NCI-H2171 treated with DMSO at 0.1 percent for 48 hours (cell line): ENCODE results near the gene MACROH2A2.
"Not testable (repeated sequence)": the region's sequence is repeated elsewhere in the genome, so short reads cannot be mapped to it uniquely, and the experiment has no call there.

ENCODE experiments used
- DNase-seq: peaks from one replicate; lab custom pipeline; 2025; lab: John Stamatoyannopoulos, UW

MACROH2A2 gene

DNA sequence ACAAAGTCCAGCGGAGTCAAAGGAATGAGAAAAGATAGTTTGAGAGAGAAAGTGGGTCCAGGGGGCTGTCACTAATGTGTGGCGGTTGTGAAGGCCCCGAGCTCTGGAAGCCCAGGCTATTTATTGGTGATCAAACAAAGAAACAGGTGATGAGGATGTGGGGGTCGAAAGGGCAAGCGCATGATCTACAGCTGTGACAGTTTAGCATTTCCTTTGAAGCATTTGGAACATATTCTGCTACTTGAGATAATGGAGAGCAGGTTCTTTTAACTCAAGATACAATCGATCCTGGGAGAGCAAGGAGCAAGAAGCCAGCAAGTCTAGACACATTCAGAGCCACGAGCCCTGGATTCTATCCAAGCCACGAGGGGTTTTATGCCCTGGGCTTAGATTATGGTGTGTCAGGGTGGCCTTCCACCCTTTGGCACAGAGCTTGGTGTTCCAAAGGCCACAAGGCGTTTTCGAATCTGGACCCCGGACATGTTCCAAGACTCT lies 48.5 kb downstream of the MACROH2A2 start:
- DNase-seq: not testable (repeated sequence)

GRCh38 chr10:70101668-70102067 lies 49.0 kb downstream of the MACROH2A2 start:
- no peak for DNase-seq

GRCh38 chr10:70106958-70107791 lies 54.5 kb downstream of the MACROH2A2 start:
- no peak for DNase-seq

DNA sequence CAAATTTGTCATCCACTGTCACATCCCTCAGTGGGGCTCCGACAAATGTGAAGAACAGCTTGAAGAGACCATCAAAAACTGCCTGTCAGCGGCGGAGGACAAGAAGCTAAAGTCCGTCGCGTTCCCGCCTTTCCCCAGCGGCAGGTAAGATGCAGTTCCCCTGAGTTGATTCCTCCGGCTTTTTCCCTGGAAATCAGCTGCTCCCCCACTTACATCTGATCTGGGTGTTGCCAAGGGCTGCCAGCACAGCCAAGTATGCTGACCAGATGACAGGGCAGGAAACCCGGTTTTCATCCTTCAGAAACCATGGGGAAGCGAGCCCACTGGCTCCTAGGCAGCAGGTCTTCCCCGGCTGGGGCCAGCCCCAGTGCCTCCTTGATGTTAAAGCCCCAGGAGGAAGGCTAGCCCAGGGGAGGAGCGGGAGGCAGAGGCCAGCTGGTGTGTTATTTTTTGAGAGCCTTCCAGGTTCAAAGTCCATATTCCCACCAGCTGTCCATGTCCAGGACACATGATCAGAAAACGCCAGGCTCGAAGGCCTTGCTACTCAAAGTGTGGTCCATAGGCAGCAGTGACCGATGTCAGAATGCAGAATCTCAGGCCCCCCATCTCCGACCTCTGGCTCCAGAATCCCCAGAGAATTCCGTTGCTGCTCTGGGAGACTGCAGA lies 56.6 kb downstream of the MACROH2A2 start:
- DNase-seq: no peak

GRCh38 chr10:70111496-70111895 lies 58.9 kb downstream of the MACROH2A2 start:
- no peak for DNase-seq

DNA sequence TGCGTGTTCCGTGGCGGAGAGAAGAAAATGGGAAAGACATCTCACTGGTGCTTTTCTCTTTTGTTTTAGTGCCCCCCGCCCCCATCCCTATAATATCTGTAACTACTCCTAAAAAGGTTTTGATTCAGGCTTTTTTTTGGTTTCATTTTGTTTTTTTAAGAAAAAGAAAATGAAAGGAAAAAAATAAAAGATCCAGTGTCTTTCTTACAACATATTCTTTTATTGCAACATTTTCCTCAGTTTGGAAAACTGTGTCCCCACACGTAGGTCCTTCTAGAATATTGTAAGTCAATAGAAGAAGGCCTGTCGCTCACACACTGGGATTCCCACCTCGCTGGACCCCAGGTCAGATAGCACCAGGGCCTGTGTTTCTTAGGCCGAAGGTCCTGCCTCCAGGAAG lies 59.4 kb downstream of the MACROH2A2 start:
- no peak for DNase-seq

DNA sequence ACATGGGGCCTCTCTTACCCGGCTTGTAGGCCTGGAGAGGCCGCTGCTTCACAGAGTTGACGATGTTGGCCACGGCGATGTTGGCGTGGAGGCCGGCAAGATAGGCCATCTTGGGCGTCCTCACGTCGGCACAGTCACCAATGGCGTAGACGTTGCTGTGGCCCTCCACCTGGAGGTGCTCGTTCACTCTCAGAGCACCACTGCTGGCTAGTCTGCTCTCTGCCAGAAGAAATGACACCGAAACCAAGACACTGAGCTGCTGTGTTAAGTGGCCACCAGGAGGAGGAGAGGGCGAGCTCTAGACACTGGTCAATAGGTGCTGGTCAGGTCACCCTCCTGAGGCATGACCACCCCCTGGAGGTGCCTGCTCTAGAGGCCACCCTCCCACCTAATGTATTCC lies 62.3 kb downstream of the MACROH2A2 start:
- no peak for DNase-seq

DNA sequence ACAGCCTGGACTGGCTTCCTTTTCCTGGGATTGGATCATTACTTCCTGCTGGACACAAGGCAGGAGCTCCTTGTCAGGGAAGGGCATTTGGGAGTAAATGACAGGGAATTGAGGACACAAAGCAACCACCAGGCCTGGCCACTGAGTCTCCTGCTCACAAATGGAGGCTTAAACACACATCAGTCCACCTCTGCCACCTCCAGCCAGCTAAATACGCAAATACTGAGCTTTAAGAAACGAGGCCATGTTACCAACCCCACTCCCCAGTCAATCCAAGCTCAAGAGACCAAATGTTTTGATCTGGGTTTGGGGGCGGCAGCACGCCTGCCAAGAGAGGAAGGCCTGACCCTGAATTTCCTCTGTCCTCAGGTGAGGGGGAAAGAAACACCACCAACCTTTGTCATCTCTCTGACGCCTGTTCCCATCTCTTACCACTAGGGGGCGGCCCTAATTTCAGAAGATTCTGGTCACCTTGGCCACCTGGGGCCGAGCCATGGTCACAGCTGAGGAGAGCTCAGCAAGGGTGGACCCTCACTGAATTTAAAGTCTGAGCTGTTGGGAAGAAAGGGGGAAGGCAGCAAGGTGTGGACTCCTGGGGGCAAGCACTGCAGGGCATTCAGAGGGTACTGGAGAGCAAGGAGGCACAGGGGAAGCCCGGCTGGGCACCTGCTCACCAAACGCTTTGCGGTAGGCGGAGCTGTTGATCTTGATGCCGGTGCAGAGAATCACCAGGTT lies 63.5 kb downstream of the MACROH2A2 start:
- no peak for DNase-seq

DNA sequence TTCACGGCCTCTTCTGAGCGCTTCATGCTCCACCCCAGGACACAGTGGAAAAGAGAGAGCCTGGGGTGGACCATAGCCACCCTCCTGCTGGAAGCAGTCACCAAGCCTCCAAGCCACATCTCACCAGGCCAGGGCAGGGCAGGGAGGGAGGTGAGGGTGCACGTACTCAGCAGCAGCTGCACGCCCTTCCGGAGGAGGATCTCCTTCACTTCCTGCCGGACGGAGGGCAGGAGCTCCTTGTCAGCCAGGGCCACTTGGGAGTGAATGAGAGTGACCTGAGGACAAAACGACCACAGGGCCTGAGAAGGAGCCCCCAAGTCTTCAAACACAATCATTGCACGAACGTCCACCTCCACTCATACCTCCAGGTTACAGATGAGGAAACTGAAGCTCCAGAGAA lies 65.0 kb downstream of the MACROH2A2 start:
- DNase-seq: no peak

- DNase-seq: no peak
Measured at GRCh38 chr10:70118196-70118595, 65.5 kb downstream of the MACROH2A2 start.

- DNase-seq: no peak
Measured at GRCh38 chr10:70119197-70119596, 66.6 kb downstream of the MACROH2A2 start.

GRCh38 chr10:70119623-70120022 lies 67.0 kb downstream of the MACROH2A2 start:
- DNase-seq: no peak

DNA sequence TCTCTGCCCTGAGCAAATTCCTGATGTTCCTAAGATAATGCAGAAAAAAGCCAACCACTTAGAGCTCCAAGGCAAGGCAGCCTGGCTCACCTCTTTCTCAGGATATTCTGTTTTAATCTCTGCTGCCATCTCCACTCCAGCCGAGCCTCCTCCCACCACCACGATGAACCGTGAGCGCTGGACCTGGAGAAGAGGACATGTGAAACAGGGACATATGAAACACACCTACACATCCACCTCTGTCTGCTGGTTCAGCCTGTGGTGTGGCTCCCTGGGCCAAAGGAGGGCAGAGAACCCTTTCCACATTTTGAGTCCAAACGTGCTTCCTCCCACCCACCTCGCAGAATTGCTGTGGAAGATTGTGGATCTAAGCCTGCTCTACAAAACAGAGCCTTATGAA lies 67.8 kb downstream of the MACROH2A2 start:
- DNase-seq: no peak

- DNase-seq: no peak
Measured at GRCh38 chr10:70121281-70121949, 68.8 kb downstream of the MACROH2A2 start.

- no peak for DNase-seq
Measured at GRCh38 chr10:70122742-70123141, 70.1 kb downstream of the MACROH2A2 start.

DNA sequence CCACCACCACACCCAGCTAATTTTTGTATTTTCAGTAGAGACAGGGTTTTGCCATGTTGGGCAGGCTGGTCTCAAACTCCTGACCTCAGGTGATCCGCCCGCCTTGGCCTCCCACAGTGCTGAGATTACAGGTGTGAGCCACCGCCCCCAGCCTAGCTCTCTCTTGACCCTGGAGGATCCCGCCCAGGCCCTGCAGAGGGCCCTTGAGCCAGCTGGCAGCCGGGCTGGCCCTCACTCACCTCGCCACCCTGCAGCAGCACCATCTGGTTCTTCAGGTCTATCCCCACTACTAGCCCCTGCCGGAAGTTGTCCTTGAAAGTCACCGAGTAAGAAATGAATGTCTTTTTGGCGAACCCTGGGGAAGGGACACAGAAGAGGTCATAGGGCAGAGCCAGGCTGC lies 70.5 kb downstream of the MACROH2A2 start:
- DNase-seq: not testable (repeated sequence)

DNA sequence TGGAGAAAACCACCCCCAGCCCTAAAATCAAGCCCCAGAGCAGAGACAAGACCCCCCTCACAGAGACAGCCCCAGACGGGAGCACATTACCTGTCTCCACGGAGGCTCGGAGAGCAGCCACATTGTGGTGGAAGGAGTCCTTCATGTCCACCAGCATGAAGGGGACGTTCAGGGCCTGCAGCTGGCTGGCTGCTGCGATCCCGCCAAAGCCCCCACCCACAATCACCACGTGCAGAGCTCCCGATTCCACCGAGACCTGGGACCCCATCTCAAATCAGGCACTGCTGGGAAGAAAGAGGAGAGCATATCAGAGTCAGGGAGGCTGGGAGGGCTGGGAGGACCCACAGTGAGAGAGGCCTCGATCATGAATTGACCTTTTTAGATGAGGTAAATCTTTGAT lies 71.2 kb downstream of the MACROH2A2 start:
- DNase-seq: no peak

DNA sequence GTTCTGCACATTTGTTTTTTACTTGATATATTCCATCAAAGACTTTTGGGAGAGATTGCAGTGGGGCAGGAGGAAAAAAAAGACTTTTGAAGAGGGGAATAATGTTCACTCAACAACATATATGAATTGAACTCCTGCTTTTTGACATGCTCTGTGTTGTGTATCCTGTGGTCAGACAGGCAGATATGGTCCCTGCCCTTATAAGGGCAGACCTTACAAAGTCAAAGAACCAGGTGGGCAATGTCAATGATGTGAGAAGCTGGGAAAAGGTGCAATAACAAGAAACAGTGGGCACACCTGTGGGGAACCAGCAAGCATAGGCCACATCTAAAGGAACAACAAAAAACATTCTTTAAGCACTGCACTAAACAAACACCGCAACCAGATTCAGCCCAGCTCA lies 71.8 kb downstream of the MACROH2A2 start:
- no peak for DNase-seq

DNA sequence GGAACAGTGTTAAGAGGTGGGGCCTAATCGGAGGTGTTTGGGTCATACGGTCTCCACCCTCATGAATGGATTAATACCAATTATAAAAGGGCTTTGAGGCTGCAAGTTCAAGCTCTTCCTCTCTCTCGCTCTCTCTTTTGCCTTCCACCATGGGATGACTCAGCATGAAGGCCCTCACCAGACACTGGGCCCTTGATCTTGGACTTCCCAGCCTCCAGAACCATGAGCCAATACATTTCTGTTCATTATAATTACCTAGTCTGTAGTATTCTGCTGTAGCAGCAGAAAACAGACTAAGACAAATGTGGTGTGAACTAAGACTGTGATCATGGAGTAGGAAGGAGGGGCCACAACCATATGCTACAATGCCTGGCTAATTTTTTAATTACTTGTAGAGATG lies 72.3 kb downstream of the MACROH2A2 start:
- DNase-seq: peak; percentile 9

- DNase-seq: no peak
Measured at GRCh38 chr10:70125918-70126552, 73.4 kb downstream of the MACROH2A2 start.

GRCh38 chr10:70126700-70127395 lies 74.2 kb downstream of the MACROH2A2 start:
- no peak for DNase-seq
